Activated effector memory CD4-positive, alpha-beta T cell treated with anti-CD3 and anti-CD28 coated beads, Interleukin-2, amount 50 U/mL, for 16 hours (primary cell): ENCODE data around the gene REEP6.
"Not testable (repeated sequence)": the region's sequence is repeated elsewhere in the genome, so short reads cannot be mapped to it uniquely, and the experiment has no call there.

Source experiments
- DNase-seq: peaks from one replicate; pipeline ENCODE4 v3.0.0-alpha.2; 2020

The REEP6 gene

GRCh38 chr19:1526066-1526778, 35.2 kb downstream of the REEP6 start:
- DNase-seq = no peak

- no peak for DNase-seq
These were observed 36.1 kb downstream of the REEP6 start for GRCh38 chr19:1526979-1527649.

GRCh38 chr19:1527650-1528309, 36.8 kb downstream of the REEP6 start:
- no peak for DNase-seq

DNA sequence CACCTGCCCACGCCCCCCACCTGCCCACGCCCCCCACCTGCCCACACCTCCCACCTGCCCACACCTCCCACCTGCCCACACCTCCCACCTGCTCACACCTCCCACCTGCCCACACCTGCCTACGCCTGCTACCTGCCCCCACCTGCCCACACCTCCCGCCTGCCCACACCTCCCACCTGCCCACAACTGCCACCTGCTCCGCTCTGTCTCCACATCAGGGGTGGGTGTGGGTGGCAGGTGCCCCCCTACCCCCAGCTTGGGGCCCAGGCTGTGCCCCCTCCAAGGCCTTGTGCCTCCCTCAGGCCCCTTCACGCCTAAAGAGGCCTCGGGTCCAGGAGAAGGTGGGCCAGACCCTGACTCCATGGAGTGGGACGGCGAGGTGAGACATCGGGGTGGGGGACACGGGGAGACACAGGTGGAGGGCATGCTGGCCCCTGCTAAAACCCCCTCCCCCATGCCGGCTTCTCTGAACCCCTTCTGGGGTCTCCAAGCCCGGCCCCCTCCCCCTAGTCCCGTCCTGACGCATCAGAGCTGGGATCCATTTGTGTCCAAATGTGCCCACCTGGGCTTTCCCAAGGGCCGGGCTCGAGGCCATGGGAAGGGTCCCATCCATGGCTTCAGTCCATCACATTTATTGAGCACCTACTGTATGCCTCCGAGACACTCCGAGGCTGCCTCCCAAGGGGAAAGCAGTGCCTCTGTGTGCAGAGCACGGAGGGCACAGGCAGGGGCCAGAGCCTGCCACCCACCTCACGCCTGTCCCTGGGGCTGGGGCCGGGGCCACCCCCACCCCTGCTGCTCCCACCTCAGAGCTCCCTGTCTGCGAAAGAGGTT, 37.8 kb downstream of the REEP6 start:
- no peak for DNase-seq

- DNase-seq = no peak
These were observed 38.4 kb downstream of the REEP6 start for GRCh38 chr19:1529430-1529816.

- not testable (repeated sequence) for DNase-seq
These were observed 39.9 kb downstream of the REEP6 start for GRCh38 chr19:1530856-1531255.

- DNase-seq = no peak
These were observed 40.6 kb downstream of the REEP6 start for GRCh38 chr19:1531587-1531986.

DNA sequence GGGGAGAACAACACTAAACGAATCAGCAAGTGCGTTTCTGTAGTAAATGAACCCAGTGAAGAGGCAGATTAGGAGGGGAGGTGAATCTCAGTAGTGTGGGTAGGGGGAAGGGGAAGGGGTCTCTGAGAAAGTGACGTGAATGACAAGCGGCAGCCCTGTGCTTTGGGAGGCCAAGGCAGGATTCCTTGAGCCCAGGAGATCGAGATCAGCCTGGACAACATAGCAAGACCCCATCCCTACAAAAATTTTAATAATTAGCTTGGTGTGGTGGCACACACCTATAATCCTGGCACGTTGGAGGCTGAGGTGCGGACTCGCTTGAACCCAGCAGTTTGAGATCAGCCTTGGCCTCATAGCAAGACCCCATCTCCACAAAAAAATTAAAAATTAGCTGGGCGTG, 41.0 kb downstream of the REEP6 start:
- no peak for DNase-seq

- DNase-seq = no peak
These were observed 42.6 kb downstream of the REEP6 start for GRCh38 chr19:1533510-1534150.

DNA sequence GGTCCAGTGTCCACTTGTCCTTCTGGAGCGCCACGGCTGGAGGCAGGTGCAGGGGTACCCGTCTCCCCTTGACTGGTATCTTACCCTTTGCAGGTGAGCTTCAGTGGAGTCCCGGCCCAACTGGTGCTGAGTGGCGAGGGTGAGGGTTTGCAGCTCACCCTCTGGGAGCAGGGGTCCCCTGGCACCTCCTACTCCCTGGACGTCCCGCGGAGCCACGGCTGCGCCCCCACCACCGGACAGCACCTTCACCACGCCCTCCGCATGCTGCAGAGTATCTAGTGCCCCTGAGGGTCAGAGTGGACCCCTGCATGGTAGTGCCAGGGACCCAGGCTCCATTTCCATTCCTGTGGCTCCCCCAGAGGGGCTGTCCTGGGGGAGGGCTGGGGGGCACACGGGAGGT, 44.0 kb downstream of the REEP6 start:
- no peak for DNase-seq

DNA sequence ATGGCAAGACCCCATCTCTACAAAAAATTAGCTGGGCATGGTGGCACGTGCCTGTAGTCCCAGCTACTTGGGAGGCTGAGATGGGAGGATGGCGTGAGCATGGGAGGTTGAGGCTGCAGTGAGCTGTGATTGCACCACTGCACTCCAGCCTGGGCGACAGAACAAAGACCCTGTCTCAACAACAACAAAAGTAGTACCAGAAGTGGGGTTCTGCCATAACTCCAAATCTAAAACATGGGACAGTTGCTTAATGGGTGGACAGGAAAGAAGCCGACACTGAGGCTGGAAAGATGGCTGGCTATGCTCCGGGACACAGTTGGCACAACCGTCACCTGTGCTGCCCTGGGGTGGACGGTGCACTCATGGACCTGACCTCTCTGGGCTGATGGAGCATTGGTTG, 44.7 kb downstream of the REEP6 start:
- DNase-seq = not testable (repeated sequence)

GRCh38 chr19:1538978-1539377, 48.0 kb downstream of the REEP6 start:
- DNase-seq = no peak

DNA sequence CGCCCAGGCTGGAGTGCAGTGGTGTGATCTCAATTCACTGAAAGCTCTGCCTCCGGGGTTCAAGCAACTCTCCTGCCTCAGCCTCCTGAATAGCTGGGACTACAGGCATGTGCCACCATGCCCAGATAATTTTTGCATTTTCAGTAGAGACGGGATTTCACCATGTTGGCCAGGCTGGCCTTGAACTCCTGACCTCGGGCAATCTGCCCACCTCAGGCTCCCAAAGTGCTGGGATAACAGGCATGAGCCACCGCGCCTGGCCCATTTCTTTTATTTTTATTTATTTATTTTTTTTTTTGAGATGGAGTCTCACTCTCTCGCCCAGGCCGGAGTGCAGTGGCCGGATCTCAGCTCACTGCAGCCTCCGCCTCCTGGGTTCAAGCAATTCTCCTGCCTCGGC, 48.8 kb downstream of the REEP6 start:
- DNase-seq = not testable (repeated sequence)

GRCh38 chr19:1540365-1540925, 49.5 kb downstream of the REEP6 start:
- DNase-seq = no peak
